Mesenteric fat pad (tissue), 1 donor: ENCODE data around the gene AKAP14. TPM values are rescaled to one million over a fixed set of nuclear protein-coding genes. Genes with fewer than 3 reads are reported as not detected.
"Not testable (repeated sequence)": the region's sequence is repeated elsewhere in the genome, so short reads cannot be mapped to it uniquely, and the experiment has no call there.

Experiments used
- DNase-seq: peaks from one replicate; pipeline ENCODE4 v3.0.0-alpha.2; 2020; ENCODE audit warnings: low spot score
- long read RNA-seq: library from polyadenylated mRNA; unstranded; transcript quantifications from one replicate; pipeline ENCODE4 v2.0.0, GENCODE V29; 2020
- total RNA-seq: library from RNA; stranded (reverse); fragmentation: NEBNext Ultra II Directional; extraction: Animal tissue kit (Norgen Biotek cat#: 25700); gene quantifications from one replicate; pipeline ENCODE4 v1.2.1, GENCODE V29; 2021
- donor health status: DM: yes; HTN: yes; CAD: no.

Gene AKAP14
- total RNA-seq: not detected
- long read RNA-seq: 0 reads

DNA sequence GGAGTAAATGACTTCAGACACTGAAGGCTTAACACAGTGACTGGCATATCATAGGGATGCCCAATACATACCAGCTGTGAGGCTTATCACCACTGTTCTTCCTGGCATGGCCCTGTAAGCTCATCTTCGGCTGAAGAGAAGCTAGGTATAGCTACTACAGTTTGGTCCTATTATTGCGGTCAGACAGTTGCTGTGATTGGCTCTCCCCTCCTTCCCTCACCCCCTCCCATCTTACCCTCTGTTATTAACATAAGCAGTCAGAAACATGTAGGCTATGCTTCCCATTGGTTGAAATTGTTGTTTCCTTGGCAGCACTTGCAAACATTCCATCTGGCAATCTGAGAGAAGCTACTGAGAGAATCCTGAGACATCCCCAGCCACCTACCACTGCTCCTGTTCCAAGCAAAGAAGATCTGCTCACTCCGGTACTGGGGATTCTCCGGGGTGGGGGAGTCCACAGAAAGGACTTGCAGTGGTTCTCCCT is at the start of gene AKAP14:
Gene AKAP14, plus strand, starts transcription at position 51 of the 484 bp plus-strand sequence. CDS start 7,331 bp downstream, outside the sequence.
- DNase-seq: no peak

DNA sequence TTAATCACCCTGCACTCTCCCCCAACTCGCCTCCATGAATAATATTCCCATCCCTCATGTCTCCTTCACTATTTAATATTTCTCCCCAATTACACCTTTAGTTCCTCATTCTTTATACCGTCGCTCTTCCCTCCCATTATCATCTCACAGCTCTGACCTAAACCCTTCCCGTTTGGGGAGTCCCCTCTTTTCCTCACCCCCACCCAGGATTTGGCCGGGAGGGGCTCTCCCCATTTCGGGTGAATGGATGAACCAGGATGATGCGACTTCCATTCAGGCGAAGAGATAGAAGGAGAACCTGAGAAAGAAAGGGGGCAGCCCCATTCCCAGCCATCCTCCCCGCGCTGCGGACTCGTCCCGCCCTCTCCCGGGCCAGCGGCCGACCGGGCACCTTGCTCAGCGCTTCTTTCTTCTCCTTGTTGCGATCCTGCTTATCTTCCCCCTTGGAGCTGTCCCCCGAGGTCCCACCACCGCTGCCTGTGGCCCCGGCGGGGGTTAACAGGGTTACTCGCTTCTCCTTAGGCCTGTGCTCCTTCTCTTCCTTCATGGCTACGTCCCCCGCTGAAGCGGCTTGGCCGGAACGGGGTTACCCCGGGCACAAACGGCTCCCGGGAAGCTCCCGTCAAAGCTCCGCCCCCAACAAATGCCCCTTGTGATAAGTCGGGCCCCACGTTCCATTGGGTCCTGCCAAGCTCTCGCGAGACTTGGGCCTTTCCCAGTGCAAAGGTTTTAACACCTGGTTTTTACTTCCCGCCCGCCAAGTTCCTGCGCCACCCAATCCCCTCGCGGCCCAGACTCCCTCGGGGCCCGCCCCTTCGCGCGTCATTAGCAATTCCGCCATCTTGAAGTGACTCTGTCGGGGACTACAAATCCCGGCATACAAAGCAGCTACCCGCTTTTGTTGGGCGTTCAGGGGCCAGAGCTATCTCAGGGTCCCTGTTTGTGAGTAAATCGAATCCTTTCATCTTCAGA is 43.0 kb upstream of the AKAP14 start, which contains the start of gene UPF3B:
Gene UPF3B, minus strand, starts transcription at position 582 of the 972 bp plus-strand sequence. Its CDS starts 35 bp downstream, at position 547.
- DNase-seq: peak; percentile 95

DNA sequence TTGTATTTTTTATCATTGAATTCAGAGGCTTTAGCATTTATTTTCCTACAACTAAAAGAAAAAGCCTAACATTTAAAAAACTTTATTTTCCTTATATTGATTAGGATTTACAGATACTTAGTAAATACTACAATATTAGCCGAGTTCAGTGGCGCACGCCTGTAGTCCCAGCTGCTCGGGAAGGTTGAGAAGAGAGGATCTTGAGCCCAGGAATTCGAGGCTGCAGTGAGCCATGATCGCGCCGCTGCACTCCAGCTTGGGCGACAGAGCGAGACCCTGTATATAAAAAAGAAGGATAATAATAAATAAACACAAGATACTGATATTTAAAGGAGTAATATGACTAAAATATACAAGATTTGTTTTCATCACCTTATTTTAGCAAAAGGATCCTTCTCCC is 42.2 kb upstream of the AKAP14 start:
- no peak for DNase-seq

DNA sequence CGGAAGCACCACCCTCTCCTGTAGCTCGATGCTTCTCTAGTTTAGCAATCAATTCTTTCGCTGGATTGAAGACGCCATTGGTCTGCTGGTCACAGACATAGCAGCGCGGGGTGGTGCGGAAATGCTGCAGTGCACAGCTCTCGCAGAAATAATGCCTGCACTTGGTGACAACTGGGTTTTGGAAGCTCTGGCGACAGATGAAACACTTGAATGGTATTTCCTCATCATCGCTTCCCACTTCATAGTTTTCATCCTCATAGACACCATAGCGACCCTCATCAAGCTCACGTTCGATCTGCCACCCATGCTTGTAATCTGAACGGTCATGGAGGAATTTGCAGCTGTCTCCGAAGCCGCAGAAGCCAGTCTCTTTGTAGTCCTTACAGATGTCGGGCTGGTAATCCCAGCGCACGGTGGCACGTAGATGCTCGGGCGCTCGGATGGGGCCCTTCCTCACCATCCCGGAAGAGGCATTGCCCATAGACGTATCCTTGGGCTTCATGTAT is 25.0 kb upstream of the AKAP14 start:
- DNase-seq: no peak

DNA sequence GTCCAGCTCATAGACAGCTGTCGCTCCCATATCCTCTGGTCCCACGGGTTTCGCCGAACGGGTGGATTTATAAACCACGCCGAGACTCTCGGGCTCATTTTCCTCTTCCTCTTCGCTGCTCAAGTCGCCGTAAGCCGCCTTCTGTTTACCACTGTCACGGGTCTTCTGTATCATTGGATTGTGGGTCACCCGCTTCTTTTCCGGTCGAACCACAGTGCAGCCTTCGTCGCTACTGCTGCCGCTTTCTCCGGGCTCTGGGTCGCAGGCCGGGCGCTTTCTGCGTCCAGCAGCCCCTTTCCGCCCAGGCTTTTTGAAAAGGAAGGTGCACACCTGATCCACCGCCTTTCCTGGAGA is 24.5 kb upstream of the AKAP14 start:
- no peak for DNase-seq

DNA sequence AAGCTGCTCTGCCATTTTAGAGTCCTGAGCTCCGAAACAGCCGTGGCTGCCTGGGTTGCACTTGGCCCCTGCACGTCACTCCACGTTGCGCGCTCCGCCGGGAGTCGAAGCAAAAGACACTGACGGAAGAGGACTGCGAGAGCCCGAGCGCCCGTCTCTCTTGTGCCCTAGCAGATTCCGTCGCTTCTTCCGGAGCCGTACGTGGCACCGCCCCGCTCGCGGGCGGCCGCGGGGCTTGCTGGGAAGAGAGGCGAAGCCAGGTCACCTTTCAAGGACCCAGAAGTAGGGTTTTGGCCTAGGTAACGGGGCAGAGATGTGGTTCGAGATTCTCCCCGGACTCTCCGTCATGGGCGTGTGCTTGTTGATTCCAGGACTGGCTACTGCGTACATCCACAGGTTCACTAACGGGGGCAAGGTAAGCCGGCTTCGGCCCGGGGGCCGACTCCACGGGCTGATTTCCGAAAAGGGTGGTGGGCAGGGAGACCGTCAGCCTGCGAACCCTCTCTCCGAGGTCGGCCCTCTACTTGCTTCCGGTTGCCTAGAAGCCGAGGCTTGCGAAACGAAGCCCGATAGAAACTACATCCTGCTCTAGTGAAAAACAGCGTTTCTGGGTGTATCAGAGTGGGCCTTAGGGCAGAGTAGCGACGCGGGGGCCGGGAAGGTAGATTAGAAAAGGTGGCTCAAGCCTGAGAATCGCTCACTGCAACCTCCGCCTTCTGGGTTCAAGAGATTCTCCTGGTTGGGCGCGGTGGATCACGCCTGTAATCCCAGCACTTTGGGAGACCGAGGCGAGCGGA is 23.9 kb upstream of the AKAP14 start, which contains the start of the genes NDUFA1 and RNF113A:
Gene NDUFA1, plus strand, starts transcription at position 234 of the 797 bp plus-strand sequence. Its CDS starts 80 bp downstream, at position 314.
Gene RNF113A, minus strand, starts transcription at position 135 of the 797 bp plus-strand sequence. Its CDS starts 120 bp downstream, at position 15.
- DNase-seq: peak; percentile 93

DNA sequence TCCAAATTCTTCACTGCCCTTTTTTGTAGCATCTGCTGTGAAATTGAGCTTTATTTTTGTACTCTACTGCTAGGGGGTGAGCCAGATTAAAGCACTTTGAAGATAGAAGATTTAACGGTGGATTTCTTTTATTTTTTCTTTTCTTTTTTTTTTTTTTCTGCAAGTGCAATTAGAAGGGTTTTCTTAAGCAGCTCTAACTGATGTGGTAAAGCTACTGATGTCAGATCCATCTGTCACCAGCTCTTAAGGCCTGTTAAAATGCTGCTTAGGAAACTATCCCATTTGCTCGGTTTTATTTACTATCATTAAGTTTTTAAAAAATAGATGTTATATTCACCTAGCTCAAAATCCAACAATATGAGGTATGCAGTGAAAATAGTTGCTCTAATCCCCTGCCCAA is 17.0 kb upstream of the AKAP14 start:
- no peak for DNase-seq

DNA sequence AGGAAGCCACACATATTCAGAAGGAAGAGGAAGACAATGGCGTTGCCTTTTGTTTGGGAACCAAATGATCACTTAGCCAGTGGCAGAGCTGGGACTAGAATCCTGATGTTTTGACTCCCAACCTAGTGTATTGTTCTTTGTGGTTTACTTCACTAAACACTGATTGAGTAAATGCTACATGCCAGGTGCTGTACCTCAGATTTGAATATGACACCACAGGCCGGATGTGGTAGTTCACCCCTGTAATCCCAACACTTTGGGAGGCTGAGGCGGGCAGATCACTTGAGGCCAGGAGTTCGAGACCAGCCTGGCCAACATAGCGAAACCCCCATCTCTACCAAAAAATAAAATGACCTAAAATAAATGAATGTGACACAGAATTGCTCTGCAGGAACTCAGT is 15.6 kb upstream of the AKAP14 start:
- DNase-seq: no peak

DNA sequence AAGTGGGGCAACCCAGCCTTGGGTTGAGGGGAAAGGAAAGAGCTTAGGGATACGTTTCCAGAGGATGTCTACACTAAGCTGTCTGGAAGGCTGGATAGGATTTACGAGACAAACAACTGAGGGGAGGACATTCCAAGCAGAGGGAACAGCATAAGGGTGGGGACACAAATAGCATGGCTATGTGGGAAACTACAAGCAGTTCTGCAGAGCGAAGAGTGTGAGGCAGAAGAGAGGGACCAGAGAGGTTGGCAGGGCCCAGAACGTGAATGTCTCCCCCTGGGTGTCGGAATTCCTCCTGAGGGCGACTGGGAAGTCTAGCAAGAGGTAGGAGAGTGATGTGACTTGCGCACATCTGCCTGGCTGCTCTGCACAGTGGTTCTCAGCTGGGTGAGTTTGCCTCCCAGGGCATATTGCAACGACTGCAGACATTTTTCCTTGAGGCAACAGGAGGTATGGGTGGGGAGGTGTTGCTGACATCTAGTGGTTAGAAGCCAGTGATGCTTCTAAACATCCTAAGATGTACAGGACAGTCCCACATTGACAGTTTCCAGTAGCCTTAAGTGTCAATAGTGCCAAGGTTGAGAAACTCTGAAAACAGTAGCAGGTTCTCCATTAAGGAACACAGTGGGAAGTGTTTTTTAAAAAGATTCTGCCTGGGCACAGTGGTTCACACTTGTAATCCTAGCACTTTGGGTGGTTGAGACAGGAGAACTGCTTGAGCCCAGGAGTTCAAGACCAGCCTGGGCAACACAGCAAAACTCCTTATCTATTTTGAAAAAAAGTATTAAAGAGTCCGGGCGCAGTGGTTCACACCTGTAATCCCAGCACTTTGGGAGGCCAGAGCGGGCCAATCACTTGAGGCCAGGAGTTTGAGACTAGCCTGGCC is 14.9 kb upstream of the AKAP14 start:
- no peak for DNase-seq

DNA sequence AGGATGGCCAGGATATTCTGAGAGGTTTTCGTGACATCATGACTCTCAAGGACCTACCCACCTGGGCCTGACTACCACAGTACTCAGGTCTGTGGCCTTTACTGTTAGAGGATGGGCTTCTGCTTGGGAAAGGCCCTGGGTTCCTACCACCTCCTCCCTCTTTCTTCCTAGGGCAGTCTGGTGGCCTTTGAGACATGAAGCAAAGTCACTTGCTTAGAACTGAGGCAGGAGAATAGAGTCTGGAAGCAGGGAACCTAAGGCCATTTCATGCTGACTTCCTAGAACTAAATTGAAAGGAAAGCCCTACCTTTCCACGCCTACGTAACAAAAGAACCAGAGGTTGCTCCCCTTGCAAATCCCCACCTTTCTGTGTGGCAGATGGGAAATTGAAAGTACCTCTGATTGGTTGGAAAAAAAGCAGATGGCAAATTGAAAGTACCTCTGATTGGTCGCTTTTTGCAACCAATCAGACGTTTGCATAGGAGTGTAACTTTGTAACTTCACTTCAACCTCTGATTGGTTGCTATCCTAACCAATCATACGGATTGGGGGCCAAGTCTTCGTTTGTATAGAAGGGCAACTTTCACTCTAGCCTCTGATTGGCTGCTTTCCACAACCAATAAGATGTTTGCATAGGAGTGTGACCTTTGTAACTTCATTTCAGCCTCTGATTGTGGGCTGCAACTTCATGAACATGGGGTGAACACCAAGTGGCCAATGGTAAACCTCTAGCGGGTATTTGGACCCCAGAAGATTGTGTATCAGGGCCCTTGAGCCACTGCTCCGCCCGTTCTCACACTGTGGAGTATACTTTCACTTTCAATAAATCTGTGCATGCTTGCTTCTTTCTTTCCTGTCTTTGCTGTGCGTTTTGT is 9.9 kb upstream of the AKAP14 start:
- peak; percentile 8 for DNase-seq

DNA sequence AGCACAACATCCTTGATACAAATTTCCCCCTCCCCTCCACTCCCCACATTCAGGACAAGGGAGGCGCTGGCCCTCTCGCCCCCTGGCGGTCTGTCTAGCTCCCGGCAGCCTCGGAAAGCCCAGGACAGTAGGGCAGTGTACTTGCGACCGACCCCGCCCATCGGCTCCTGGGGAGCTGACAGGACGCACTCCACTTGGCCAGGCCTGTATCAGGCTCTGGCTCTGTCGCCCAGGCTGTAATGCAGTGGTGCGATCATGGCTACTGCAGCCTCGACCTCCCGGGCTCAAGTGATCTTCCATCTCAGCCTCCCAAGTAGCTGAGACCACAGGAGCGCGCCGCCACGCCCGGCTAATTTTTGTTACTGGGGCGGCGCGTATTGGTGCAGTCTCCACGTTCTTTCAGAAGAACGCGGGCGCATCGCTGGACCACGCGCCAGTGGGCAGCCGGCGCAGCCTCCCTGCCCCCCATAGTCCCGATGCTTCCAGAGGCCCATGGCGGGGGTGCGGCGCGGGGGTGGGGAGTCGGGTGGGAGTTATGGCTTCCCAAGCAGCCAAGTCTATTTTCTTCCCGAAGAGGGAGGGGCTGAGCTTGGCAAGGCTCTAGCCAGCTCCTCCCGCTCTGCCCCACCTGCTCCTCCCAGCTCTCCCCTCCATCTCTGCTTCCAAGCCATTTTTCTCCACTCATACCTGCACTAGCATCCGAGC is 7.8 kb upstream of the AKAP14 start:
- DNase-seq: peak; percentile 89

DNA sequence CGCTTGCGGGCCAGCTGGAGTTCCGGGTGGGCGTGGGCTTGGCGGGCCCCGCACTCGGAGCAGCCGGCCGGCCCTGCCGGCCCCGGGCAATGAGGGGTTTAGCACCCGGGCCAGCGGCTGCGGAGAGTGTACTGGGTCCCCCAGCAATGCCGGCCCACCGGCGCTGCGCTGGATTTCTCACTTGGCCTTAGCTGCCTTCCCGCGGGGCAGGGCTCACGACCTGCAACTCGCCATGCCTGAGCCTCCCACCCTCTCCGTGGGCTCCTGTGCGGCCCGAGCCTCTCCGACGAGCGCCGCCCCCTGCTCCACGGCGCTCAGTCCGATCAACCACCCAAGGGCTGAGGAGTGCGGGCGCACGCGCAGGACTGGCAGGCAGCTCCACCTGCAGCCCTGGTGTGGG is 5.1 kb upstream of the AKAP14 start:
- not testable (repeated sequence) for DNase-seq

DNA sequence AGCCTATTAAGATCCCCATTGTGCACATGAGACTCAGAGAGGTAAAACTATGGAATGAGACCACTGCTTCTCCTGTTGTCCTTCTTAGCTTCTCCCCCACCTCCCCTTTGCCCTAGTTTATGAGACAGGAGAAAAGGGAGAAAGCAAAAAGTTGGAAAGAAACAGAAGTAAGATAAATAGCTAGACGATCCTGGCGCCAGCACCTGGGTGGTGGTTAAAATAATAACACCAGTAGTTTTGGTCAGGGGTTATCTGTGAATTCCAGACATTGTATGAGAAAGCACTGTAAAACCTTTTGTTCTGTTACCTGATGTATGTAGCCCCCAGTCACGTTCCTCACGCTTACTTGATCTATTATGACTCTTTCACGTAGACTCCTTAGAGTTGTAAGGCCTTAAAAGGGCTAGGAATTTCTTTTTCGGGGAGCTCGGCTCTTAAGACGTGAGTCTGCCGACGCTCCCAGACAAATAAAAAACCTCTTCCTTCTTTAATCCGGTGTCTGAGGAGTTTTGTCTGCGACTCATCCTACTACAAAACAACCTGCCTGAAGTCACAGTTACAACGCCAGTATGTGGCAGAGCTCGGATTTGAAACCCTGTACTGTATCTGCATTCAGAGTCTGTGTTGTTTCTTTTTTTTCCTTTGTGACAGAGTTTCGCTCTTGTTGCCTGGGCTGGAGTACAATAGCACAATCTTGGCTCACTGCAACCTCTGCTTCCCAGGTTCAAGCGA is 3.6 kb upstream of the AKAP14 start:
- not testable (repeated sequence) for DNase-seq

DNA sequence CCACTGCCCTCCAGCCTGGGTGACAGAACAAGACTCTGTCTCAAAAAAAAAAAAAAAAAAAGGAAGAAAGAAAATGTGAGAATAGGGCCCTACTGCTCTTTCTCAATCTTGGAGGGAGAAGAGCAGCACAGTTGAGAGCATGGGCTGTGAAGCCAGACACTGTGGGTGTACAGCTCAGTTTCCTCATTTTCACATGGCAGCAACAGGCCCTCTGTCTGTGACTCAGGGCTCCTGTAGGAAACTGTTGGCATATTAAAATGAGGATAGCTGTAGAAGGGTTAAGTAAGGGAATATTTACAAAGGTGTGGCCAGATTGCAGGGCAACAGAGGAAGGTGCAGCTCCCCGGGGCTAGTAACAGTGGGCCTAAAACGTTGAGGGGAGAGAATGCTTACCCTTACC is 3.4 kb downstream of the AKAP14 start:
- no peak for DNase-seq

DNA sequence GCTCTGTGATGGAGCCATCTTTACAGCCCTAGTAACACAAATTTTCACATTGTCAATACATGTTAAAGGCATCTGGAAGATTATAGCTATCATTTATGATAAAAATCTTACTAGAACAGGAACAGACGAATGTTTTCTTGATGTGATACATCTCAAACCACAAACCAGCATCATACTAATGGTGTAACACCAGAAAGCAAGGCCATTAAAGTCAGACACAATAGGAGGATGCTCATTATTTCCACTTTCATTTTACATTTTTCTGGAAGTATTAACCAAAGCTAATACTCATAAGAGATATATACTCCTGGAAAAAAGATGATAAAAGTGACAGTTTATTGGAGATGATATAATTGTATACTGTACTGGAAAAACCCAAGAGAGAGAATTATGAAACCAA is 5.3 kb downstream of the AKAP14 start:
- DNase-seq: no peak

DNA sequence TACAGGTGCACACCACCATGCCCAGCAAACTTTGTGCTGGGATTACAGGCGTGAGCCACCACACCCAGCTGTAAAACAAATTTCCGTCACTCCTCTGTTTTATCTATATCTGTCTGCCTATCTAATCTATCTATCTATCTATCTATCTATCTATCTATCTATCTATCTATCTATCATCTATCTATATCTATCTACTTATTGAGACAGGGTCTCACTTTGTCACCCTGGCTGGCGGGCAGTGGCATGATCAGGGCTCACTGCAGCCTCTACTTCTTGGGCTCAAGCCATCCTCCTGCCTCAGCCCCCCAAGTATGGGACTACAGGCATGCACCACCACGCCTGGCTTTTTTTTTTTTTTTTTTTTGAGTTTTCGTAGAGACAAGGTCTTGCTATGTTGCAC is 20.6 kb downstream of the AKAP14 start:
- peak; percentile 22 for DNase-seq

DNA sequence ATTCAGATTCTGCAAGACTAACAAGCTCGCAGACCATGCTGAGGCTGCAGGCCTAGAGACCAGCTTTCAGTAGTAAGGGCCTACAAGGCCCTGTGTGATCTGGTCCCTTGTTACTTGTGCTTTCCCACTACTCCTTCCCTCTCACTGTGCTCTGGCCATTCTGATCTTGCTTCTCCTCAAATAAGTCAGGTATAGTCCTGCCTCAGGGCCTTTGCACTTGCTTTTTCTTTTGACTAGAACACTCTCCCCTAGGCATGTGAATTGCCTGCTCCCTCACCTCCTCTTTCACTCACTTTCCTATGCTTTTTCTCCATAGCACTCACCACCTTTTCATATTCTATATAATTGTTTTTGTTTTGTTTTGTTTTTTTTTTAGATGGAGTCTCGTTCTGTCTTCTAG is 22.2 kb downstream of the AKAP14 start:
- DNase-seq: peak; percentile 24
